Measurements from ENCODE around the gene GNAL. TPM values are rescaled to one million over a fixed set of nuclear protein-coding genes. Genes with fewer than 3 reads are reported as not detected.

Gene GNAL
- total and polyA plus RNA-seq, 10 donors, result 0.74 to 5.7 (median 3.0) TPM

DNA sequence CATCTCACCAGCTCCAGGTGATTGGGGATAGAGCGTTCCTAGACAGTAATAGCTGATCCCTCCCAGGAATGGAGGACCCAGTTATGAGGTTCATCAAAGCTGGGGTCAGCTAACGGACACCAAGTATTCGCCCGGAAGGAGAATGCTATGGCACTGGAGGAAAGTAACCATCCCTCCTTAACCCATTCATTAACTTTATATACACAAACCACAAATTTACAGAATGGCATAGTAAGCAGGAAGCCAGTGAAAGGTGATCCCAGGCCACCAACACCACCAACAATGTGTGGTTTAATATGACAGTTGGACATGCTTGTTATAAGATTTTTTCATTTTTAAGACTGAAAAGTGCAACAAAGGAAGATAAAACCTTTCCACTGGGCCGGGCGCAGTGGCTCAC, 106.9 kb downstream of the GNAL start:
- Histone ChIP-seq H3K27me3 (replicated peaks in 1 of 7) (no peaks in the 10 kb centered on the region), H3K9me3 (no peaks in the 10 kb centered on the region), H3K4me3 (no peak overlapping the region), H3K36me3 (no peaks in the 10 kb centered on the region), H3K4me1 (no peaks in the 10 kb centered on the region), H3K27ac (no peak overlapping the region)
- WGBS, 5 donors, result 92 to 98% (median 96%) methylated on average over 6 of the region's 6 CpGs
- TF ChIP-seq POLR2AphosphoS5 (IDR thresholded peaks at IDR 0.05) (no peak), POLR2A (IDR thresholded peaks at IDR 0.05) (no peak)
- TF ChIP-seq, protein P1, sequence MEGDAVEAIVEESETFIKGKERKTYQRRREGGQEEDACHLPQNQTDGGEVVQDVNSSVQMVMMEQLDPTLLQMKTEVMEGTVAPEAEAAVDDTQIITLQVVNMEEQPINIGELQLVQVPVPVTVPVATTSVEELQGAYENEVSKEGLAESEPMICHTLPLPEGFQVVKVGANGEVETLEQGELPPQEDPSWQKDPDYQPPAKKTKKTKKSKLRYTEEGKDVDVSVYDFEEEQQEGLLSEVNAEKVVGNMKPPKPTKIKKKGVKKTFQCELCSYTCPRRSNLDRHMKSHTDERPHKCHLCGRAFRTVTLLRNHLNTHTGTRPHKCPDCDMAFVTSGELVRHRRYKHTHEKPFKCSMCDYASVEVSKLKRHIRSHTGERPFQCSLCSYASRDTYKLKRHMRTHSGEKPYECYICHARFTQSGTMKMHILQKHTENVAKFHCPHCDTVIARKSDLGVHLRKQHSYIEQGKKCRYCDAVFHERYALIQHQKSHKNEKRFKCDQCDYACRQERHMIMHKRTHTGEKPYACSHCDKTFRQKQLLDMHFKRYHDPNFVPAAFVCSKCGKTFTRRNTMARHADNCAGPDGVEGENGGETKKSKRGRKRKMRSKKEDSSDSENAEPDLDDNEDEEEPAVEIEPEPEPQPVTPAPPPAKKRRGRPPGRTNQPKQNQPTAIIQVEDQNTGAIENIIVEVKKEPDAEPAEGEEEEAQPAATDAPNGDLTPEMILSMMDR (IDR thresholded peaks at IDR 0.05 in 8 of 11, conservative IDR thresholded peaks at IDR 0.05 in 3 of 11), result no peak
- intact Hi-C loops (cut with DNase I; ENCODE audit: low total_unique reads), result no loop called here
- DNase-seq, result no peak

DNA sequence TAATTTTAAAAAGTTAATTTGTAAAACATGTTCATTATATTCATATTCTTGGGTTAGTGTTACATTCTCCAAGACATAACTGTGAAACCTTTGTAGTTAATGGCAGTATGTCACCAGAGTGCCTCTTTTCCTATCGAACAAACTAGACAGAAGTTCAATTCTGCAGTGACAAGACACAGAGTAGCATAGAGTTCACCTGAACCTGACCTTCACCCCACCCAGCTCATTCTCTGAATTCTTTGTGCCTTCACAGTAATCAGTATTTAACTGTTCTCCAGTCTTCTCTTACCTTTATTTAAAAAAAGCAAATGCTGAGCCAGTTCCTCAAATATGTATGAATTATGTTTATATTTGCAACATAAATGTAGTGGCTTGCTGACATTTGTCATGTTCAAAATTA, 109.2 kb downstream of the GNAL start:
- Histone ChIP-seq H3K9me3 (no peaks in the 10 kb centered on the region), H3K4me1 (no peaks in the 10 kb centered on the region), H3K4me3 (no peak overlapping the region), H3K36me3 (no peaks in the 10 kb centered on the region), H3K27me3 (replicated peaks in 1 of 7) (no peaks in the 10 kb centered on the region), H3K27ac (no peak overlapping the region)
- intact Hi-C loops (cut with DNase I; ENCODE audit: low total_unique reads), result no loop called here
- no peak for DNase-seq
- TF ChIP-seq POLR2AphosphoS5 (IDR thresholded peaks at IDR 0.05) (no peak), POLR2A (IDR thresholded peaks at IDR 0.05) (no peak)
- TF ChIP-seq, protein P1 (IDR thresholded peaks at IDR 0.05 in 8 of 11, conservative IDR thresholded peaks at IDR 0.05 in 3 of 11), result no peak
- WGBS, 5 donors, result 53 to 91% (median 77%) methylated on average over 1 of the region's 1 CpG

DNA sequence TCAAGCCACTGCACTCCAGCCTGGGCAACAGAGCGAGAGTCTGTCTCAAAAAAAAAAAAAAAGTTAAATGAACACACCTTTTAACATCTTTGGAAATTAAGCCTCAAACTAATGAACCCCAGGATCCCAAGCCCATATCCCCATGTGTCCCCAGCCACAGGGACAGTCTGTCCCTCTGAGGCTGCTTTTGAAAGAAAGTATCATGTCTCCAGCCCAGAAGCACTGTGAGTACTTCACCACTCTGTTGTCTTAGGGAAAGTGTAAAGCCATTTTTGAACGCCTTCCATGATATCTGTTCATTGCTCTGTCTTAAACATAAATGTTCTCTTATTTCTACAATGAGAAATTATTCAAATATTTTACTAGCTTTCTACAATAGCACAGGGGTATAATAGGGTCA, 110.0 kb downstream of the GNAL start:
- WGBS, 5 donors, result 85 to 93% (median 88%) methylated on average over 2 of the region's 2 CpGs
- Histone ChIP-seq H3K4me3 (no peak overlapping the region), H3K36me3 (no peaks in the 10 kb centered on the region), H3K27me3 (replicated peaks in 1 of 7) (no peaks in the 10 kb centered on the region), H3K27ac (no peak overlapping the region), H3K4me1 (no peaks in the 10 kb centered on the region), H3K9me3 (no peaks in the 10 kb centered on the region)
- no peak for TF ChIP-seq POLR2A (IDR thresholded peaks at IDR 0.05)
- no peak for TF ChIP-seq POLR2AphosphoS5 (IDR thresholded peaks at IDR 0.05)
- TF ChIP-seq, protein P1 (IDR thresholded peaks at IDR 0.05 in 8 of 11, conservative IDR thresholded peaks at IDR 0.05 in 3 of 11), result no peak
- intact Hi-C loops (cut with DNase I; ENCODE audit: low total_unique reads), result no loop called here
- no peak for DNase-seq

DNA sequence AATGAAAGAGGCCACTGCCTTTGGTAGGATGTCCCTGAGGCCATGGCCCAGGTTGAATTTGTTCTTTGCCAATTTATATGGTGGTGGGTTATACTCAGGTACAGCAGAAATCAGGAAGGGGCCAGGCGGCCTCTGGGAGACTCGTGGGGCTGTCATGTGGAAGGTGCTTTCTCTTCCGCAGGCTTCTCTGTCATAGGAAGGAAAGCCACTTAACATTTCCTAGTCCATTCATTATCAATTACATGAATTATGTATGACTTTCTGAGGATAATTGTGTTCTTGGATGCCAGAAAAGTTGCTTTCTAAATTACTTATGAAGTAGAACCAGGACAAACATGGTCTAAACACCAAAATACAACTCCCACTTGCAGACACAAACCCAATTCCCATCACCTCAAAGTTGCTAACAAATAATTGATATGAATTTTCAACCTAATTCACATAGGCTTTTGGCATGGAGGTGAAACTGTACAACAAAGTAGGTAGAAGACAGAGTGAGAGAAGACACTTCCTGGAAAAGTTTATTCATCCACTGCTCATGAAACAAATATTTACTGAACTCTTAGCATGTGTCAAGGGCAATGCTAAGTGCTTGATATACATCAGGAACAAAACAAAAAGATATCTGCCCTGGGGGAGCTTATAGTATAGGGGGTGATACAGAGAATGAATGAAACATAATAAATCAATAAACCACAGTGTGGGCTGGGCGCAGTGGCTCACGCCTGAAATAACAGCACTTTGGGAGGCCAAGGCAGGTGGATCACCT, 111.7 kb downstream of the GNAL start:
- TF ChIP-seq, protein P1 (IDR thresholded peaks at IDR 0.05 in 8 of 11, conservative IDR thresholded peaks at IDR 0.05 in 3 of 11), result no peak
- no peak for TF ChIP-seq POLR2A (IDR thresholded peaks at IDR 0.05)
- no peak for TF ChIP-seq POLR2AphosphoS5 (IDR thresholded peaks at IDR 0.05)
- no peaks in the 10 kb centered on the region for H3K36me3 ChIP-seq
- DNase-seq, result no peak
- H3K4me1 ChIP-seq, result no peaks in the 10 kb centered on the region
- no peak overlapping the region for H3K27ac ChIP-seq
- no peak overlapping the region for H3K4me3 ChIP-seq
- intact Hi-C loops (cut with DNase I; ENCODE audit: low total_unique reads), result no loop called here
- no peaks in the 10 kb centered on the region for H3K9me3 ChIP-seq
- WGBS, 5 donors, result 73 to 83% (median 78%) methylated on average over 5 of the region's 5 CpGs
- no peaks in the 10 kb centered on the region for H3K27me3 ChIP-seq (replicated peaks in 1 of 7)

Measured in spleen (tissue), 11 donors.